Measurements from ENCODE around the gene TAF4. TPM values are rescaled to one million over a fixed set of nuclear protein-coding genes. Genes with fewer than 3 reads are reported as not detected.
A peak's percentile ranks its signal among the peaks of the same experiment; 100 is the strongest.

TAF4 gene
- total and polyA plus RNA-seq, 2 of the 13 experiments (the other 11 are each of a cell fraction or from before 2014, with no cell fraction given): 5.9 to 12.0 TPM

GRCh38 chr20:61951695-61952533 is 113.8 kb downstream of the TAF4 start (continued):
- TF ChIP-seq, protein P1, sequence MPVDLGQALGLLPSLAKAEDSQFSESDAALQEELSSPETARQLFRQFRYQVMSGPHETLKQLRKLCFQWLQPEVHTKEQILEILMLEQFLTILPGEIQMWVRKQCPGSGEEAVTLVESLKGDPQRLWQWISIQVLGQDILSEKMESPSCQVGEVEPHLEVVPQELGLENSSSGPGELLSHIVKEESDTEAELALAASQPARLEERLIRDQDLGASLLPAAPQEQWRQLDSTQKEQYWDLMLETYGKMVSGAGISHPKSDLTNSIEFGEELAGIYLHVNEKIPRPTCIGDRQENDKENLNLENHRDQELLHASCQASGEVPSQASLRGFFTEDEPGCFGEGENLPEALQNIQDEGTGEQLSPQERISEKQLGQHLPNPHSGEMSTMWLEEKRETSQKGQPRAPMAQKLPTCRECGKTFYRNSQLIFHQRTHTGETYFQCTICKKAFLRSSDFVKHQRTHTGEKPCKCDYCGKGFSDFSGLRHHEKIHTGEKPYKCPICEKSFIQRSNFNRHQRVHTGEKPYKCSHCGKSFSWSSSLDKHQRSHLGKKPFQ (CRISPR knock-in tag; IDR thresholded peaks at IDR 0.05; ENCODE audit: insufficient replicate concordance): peak; percentile 87
- peak; percentile 79; the same call in 1 of the 2 replicates for TF ChIP-seq ZNF367 (CRISPR knock-in tag; IDR thresholded peaks at IDR 0.05; ENCODE audit: borderline replicate concordance)
- TF ChIP-seq, protein P2, sequence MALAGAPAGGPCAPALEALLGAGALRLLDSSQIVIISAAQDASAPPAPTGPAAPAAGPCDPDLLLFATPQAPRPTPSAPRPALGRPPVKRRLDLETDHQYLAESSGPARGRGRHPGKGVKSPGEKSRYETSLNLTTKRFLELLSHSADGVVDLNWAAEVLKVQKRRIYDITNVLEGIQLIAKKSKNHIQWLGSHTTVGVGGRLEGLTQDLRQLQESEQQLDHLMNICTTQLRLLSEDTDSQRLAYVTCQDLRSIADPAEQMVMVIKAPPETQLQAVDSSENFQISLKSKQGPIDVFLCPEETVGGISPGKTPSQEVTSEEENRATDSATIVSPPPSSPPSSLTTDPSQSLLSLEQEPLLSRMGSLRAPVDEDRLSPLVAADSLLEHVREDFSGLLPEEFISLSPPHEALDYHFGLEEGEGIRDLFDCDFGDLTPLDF (CRISPR knock-in tag; IDR thresholded peaks at IDR 0.05): peak; percentile 64; the same call in 1 of the 2 replicates
- TF ChIP-seq ZNF883 (CRISPR knock-in tag; IDR thresholded peaks at IDR 0.05; ENCODE audit: not compliant biosample characterization): peak; percentile 99
- TF ChIP-seq GZF1 (CRISPR knock-in tag; IDR thresholded peaks at IDR 0.05): peak; percentile 89; the same call in 1 of the 2 replicates
- peak; percentile 99 for TF ChIP-seq ZNF772 (CRISPR knock-in tag; IDR thresholded peaks at IDR 0.05)
- peak; percentile 99 for TF ChIP-seq ZFP37 (CRISPR knock-in tag; IDR thresholded peaks at IDR 0.05; ENCODE audit: borderline replicate concordance)
- TF ChIP-seq, protein P3, sequence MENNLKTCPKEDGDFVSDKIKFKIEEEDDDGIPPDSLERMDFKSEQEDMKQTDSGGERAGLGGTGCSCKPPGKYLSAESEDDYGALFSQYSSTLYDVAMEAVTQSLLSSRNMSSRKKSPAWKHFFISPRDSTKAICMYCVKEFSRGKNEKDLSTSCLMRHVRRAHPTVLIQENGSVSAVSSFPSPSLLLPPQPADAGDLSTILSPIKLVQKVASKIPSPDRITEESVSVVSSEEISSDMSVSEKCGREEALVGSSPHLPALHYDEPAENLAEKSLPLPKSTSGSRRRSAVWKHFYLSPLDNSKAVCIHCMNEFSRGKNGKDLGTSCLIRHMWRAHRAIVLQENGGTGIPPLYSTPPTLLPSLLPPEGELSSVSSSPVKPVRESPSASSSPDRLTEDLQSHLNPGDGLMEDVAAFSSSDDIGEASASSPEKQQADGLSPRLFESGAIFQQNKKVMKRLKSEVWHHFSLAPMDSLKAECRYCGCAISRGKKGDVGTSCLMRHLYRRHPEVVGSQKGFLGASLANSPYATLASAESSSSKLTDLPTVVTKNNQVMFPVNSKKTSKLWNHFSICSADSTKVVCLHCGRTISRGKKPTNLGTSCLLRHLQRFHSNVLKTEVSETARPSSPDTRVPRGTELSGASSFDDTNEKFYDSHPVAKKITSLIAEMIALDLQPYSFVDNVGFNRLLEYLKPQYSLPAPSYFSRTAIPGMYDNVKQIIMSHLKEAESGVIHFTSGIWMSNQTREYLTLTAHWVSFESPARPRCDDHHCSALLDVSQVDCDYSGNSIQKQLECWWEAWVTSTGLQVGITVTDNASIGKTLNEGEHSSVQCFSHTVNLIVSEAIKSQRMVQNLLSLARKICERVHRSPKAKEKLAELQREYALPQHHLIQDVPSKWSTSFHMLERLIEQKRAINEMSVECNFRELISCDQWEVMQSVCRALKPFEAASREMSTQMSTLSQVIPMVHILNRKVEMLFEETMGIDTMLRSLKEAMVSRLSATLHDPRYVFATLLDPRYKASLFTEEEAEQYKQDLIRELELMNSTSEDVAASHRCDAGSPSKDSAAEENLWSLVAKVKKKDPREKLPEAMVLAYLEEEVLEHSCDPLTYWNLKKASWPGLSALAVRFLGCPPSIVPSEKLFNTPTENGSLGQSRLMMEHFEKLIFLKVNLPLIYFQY (CRISPR knock-in tag; IDR thresholded peaks at IDR 0.05; ENCODE audit: borderline replicate concordance): peak; percentile 90
- peak; percentile 92; the same call in 1 of the 2 replicates for TF ChIP-seq GLMP (CRISPR knock-in tag; IDR thresholded peaks at IDR 0.05; ENCODE audit: borderline replicate concordance)
- peak; percentile 99 for TF ChIP-seq GLI4 (CRISPR knock-in tag; IDR thresholded peaks at IDR 0.05; ENCODE audit: borderline replicate concordance)
- no peak for TF ChIP-seq TCF7 (IDR thresholded peaks at IDR 0.05; ENCODE audit: low read depth)
- 0 out of 2 replicates have a peak, but pooled peaks have one; percentile 94 for TF ChIP-seq ZNF333 (CRISPR knock-in tag; IDR thresholded peaks at IDR 0.05; ENCODE audit: borderline replicate concordance)
- no peak for TF ChIP-seq RFX5 (IDR thresholded peaks at IDR 0.05; ENCODE audit: low read depth, low read length)
- peak; percentile 92 for TF ChIP-seq TBX2 (CRISPR knock-in tag; IDR thresholded peaks at IDR 0.05; ENCODE audit: borderline replicate concordance)
- TF ChIP-seq SOX5 (CRISPR knock-in tag; IDR thresholded peaks at IDR 0.05; ENCODE audit: borderline replicate concordance): peak; percentile 69

Measured in HepG2 (cell line).